Activated CD8-positive, alpha-beta memory T cell treated with anti-CD3 and anti-CD28 coated beads for 48 hours (primary cell): ENCODE results near the gene RBBP6.
"Not testable (repeated sequence)": the region's sequence is repeated elsewhere in the genome, so short reads cannot be mapped to it uniquely, and the experiment has no call there.

Source experiments
- DNase-seq, 3 experiments: peaks; one replicate each; pipeline ENCODE4 v3.0.0-alpha.2; 2020; ENCODE audit warnings: low read depth in 2 of 3, low spot score in 2 of 3

The RBBP6 gene

DNA sequence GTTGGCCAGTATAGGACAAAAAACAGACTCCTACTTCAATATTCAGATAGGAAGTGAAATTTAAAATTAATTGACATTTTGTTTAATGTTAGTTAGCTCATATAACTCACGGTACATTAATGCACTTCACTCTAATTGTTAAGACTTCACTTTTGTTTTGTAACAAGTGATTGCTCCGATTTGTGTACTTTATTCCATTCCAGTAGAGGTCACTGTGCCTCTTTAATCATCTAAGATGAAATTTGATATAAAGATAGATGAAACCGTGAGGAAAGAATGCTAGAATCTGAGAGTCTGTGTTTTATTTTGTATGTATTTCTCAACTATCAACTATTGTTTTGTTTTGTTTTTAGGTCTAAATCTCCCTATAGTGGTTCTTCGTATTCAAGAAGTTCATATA lies 29.0 kb downstream of the RBBP6 start:
- no peak for DNase-seq

DNA sequence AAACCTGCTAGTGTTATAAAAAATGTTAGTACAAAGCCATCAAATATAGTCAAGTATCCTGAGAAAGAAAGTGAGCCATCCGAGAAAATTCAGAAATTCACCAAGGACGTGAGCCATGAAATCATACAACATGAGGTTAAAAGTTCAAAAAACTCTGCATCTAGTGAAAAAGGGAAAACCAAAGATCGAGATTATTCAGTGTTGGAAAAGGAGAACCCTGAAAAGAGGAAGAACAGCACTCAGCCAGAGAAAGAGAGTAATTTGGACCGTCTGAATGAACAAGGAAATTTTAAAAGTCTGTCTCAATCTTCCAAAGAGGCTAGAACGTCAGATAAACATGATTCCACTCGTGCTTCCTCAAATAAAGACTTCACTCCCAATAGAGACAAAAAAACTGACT lies 31.7 kb downstream of the RBBP6 start:
- no peak for DNase-seq

DNA sequence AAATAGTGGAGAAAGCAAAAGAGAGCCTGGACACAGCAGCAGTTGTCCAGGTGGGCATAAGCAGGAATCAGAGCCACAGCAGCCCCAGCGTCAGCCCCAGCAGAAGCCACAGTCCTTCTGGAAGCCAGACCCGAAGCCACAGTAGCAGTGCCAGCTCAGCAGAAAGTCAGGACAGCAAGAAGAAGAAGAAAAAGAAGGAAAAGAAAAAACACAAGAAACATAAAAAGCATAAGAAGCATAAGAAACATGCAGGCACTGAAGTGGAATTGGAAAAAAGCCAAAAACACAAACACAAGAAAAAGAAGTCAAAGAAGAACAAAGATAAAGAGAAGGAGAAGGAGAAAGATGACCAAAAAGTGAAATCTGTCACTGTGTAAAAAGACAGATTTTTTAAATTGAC lies 32.7 kb downstream of the RBBP6 start:
- DNase-seq = no peak

DNA sequence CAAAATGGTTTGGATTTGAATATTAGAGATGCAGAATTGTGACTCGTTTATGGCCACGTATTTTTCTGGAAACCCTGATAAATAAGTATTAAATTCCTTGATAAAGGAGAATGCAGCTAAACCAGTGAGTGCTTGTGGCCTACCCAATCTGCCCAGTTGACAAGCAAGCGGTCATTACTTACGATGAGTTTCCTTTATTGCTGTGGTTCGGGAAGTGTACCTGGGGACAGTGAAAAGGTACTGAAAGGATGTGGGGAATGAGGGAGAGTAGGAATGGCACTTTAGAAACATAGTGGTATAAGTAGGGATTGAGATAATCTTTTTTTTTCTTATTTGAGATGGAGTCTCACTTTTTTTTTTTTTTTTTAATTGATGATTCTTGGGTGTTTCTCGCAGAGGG lies 33.8 kb downstream of the RBBP6 start:
- DNase-seq = no peak

DNA sequence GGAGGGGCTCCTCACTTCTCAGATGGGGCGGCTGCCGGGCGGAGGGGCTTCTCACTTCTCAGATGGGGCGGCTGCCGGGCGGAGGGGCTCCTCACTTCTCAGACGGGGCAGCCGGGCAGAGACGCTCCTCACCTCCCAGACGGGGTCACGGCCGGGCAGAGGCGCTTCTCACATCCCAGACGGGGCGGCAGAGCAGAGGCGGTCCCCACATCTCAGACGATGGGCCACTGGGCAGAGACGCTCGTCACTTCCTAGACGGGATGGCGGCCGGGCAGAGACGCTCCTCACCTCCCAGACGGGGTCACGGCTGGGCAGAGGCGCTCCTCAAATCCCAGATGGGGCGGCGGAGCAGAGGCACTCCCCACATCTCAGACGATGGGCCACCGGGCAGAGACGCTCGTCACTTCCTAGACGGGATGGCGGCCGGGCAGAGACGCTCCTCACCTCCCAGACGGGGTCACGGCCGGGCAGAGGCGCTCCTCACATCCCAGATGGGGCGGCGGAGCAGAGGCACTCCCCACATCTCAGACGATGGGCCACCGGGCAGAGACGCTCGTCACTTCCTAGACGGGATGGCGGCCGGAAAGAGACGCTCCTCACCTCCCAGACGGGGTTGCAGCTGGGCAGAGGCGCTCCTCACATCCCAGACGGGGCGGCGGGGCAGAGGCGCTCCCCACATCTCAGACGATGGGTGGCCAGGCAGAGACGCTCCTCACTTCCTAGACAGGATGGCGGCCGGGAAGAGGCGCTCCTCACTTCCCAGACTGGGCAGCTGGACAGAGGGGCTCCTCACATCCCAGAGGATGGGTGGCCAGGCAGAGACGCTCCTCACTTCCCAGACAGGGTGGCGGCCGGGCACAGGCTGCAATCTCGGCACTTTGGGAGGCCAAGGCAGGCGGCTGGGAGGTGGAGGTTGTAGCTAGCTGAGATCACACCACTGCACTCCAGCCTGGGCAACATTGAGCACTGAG lies 35.4 kb downstream of the RBBP6 start:
- DNase-seq = not testable (repeated sequence)

DNA sequence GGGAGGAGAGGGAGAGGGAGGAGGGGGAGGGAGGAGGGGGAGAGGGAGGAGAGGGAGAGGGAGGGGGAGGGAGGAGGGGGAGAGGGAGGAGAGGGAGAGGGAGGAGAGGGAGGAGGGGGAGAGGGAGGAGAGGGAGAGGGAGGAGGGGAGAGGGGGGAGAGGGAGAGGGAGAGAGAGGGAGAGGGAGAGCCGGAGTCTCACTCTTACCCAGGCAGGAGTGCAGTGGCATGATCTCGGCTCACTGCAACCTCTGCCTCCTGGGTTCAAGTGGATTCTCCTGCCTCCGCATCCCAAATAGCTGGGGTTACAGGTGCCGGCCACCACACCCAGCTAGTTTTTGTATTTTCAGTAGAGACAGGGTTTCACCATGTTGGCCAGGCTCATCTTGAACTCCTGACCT lies 36.4 kb downstream of the RBBP6 start:
- not testable (repeated sequence) for DNase-seq

DNA sequence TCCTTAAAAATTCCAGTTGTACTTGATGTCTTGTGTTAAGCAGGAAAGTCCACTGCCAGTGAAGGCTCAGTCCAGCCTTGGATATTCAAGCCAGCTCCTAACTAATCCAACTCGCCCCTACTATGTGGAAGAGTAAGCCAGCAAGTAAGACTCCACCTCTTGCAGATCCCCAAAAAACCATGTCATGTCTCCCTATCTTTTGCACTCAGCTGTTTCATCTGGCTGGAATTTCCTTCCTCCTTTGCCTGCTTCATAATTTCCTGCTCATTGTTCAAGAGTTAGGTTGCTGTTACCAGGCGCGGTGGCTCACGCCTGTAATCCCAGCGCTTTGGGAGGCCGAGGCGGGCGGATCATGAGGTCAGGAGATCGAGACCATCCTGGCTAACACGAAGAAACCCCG lies 37.8 kb downstream of the RBBP6 start:
- DNase-seq = no peak

DNA sequence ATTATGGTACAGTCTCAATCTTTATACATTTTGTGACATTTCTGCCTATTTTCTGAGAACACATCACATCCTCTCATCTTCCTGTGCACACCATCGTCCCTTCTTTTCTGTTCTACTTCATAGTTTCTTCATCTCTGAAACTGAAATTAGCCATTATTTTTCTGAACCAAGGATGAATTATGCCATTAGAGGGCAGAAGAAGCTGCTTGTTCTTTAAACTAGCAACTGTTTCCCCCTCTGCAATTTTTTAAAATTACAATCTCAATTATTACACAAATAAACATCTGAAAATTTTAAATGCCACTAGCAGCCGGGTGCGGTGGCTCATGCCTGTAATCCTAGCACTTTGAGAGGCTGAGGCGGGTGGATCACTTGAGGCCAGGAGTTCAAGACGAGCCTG lies 41.3 kb downstream of the RBBP6 start:
- no peak for DNase-seq

DNA sequence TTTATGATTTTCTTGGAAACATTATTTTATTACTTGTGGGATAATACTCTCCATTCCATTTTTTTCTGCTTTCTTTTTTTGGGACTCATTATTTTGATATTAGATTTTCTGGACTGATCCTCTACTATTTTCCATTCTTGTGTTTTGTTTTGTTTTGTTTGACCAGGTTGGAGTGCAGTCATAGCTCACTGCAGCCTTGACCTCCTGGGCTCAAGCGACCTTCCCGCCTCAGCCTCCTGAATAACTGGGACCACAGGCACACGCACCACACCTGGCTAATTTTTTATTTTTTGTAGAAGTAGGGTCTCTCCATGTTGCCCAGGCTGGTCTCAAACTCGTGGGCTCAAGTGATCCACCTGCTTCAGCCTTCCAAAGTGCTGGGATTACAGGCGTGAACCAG lies 44.1 kb downstream of the RBBP6 start:
- DNase-seq = no peak

DNA sequence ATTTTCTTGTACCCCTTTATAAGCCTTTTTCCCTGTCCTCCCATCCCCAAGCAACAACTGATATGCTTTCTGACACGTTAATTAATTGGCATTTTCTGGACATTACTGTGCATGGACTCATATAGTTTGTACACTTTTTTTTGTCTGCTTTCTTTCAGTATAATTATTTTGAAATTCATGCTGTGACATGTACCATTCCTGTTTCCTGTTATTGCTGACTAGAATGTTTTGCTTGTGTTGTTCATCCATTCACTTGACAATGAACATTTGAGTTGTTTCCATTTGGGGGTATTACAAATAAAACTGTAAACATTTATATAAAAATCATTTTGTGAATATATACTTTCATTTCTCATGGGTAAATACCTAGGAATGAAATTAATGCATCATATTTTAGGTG lies 50.6 kb downstream of the RBBP6 start:
- DNase-seq = no peak

DNA sequence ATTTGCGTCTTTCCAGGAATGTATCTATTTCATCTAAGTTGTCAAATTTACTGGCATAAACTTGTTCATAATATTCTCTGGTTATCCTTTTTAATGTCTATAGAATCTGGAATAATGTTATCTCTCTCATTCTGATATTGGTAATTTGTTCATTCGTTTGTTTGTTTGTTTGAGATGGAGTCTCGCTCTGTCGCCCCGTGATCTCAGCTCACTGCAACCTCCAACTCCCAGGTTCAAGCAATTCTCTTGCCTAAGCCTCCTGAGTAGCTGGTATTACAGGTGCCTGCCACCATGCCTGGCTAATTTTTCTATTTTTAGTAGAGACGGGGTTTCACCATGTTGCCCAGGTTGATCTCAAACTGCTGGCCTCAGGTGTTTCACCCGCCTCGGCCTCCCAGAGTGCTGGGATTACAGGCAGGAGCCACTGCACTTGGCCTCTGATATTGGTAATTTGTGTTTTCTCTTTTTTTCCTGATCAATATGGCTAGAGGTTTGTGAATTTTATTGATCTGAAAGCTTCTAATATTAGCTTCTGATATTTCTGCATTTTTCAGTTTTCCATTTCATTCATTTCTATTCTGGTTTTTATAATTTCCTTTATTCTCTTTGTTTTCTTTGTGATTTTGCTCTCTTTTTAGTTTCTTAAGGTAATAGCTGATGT lies 59.5 kb downstream of the RBBP6 start:
- no peak for DNase-seq

DNA sequence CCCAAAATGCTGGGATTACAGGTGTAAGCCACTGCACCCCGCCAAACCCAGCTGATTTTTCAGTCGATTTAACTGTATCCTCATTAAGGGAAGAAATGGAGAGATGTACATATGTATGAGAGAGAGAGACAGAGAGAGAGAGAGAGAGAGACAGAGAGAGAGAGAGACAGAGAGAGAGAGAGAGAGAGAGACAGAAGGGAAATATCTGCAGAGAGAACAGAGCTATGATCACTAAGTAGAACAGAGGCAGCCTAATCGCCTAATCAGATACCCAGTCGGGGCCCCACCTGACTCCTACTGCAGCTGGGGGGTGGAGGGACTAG lies 70.0 kb downstream of the RBBP6 start:
- no peak for DNase-seq

DNA sequence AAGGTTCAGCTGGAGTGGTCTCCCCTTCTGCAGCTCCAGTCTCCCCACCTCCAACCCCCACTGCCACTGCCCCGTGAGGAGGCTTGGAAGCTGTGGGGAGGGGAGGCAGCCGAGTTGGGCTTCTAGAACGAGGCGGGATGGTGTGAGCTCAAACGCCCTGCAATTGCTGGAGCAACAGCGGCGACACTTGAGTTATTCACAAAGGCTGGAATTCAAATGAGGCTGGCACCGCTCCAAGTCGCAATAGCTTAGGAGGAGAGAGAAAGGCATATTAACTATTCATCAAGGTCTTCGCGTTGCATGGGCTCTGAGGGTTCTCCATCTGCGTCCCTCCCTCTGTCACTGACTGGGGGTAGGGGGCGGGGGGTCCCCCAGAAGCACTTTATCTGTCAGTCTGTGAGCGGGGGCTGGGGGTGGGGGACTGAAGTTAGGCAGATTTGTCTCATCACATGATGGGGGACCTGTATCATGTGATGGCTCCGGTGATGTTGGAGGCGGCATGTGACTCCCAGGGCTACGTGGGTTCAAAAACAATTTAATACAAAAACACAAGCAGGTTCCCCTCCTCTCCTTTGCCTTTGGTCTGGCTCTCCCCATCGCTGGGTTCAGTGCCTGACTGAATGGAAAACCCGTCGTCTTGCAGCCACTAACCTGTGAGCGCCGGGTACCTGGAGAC lies 70.5 kb downstream of the RBBP6 start:
- no peak for DNase-seq

DNA sequence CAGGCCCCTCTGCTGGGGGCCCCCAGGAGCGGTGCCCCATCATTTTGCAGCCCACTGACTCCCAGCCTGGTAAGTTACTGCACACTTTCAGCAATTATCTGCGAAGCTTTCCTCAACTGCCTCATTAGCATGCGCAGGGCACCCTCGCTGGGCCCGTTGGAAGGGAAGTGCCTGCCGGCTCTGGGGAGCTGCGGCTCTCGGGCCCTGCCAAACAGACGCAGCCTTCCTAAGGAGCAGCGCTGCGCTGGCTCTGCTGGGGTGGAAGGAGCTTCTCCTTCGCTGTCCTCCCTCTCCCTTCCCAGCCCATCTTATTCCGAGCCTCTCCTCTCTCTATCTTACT lies 71.0 kb downstream of the RBBP6 start:
- no peak for DNase-seq

DNA sequence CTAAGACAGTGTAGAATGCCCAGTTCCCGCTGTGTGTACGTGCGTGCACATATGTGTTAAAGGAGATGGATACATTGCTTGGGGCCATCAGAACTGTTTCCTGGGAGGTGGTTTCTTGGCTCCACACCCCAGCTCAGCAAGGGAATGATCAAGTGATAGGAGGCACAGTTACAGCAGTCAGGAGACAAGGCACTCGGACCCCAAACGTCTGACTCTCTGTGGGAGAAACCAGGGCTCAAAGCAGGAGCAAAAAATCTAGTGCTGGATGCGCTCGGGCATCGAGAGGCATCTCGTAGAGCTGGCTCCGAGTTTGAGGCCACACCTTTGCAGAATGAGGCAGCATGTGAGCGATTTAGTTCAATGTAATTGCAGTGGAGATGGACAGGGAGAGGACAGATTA lies 71.9 kb downstream of the RBBP6 start:
- no peak for DNase-seq

DNA sequence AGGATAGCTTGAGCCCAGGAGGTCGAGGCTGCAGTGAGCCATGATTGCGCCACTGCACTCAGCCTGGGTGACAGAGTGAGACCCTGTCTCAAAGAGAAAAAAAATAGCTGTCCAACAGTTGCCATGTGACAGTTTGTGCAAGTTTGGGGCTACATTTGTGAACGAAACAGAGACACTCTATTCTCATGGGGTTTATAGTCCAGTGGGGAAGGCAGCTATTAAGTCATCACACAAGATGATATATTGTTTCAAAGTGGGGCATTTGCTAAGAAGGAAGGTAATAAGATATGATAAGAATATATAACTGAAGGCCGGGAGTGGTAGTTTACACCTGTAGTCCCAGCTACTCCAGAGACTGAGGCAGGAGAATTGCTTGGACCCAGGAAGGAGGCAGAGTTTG lies 73.3 kb downstream of the RBBP6 start:
- DNase-seq = no peak

DNA sequence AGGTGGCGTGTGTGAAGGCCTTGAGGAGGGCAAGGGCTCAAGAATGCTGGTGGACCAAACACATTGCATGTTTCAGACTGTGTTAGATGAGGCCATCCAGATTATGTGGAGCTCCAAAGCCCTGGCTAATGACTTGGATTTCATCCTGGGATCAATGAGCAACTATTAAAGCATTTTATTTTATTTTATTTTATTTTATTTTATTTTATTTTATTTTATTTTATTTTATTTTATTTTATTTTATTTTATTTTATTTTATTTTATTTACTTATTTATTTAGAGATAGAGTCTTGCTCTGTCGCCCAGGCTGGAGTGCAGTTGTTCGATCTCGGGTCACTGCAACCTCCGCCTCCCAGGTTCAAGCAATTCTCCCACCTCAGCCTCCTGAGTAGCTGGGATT lies 73.9 kb downstream of the RBBP6 start:
- not testable (repeated sequence) for DNase-seq

DNA sequence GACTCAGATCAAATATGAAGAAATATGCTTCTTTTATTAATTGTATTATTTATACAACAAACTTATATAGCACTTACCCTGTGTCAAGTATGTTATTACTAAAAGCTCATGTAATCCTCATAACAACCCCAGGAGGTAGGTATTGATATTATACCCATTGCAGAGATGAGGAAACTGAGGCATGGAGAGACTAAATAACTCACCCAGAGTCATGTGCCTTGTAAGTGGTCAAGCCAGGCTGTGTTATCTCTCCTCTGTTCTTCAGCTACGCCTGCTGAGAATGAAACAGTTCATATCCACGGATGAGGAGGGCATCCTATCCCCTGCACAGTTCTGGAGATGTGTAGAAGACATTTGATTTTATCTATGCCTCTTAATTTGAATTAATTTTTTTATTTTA lies 78.1 kb downstream of the RBBP6 start:
- no peak for DNase-seq
